ENCODE measurements around the gene GTF2A1. TPM values are rescaled to one million over a fixed set of nuclear protein-coding genes. Genes with fewer than 3 reads are reported as not detected.

Gene GTF2A1
- total RNA-seq, 1 experiment from 2014 or later, result 49.0 TPM

DNA sequence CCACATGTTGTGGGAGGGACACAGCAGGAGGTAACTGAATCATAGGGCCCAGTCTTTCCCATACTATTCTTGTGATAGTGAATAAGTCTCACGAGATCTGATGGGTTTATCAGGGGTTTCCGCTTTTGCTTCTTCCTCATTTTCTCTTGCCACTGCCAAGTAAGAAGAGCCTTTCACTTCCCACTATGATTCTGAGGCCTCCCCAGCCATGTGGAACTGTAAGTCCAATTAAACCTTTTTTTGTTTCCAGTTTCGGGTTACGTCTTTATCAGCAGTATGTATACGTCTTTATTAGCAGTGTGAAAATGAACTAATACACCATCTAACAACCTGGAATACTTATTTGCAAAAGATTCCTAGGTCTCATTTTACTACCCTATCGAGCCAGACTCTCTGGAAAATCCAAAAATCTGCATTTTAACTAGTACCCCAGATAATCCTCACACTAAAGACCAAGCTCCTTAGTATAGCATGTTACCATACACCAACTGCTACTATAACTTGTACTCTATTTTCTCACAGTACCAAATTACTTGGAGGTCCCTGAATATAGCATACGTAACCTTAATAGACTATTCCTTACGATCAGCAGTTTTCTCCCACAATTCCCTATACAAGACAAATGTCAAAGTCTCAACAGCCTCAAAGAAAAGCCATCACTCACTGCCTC, 11.5 kb downstream of the GTF2A1 start:
- no peaks in the 10 kb centered on the region for H3K27me3 Mint-ChIP-seq (ENCODE audit: low read depth)
- peaks cover 25% of the 10 kb centered on the region for H3K4me1 Mint-ChIP-seq
- ChIA-PET CTCF (no interaction called here), POLR2A (no interaction called here)
- H3K27ac Mint-ChIP-seq, result 0 out of 2 replicates have a peak overlapping the region, but pooled peaks have one; percentile 37
- DNase-seq (ENCODE audit: low spot score) (no peak), ATAC-seq (no peak)
- H3K9me3 Mint-ChIP-seq, result no peaks in the 10 kb centered on the region
- TF ChIP-seq GRHL2 (CRISPR knock-in tag; IDR thresholded peaks at IDR 0.05; ENCODE audit: insufficient replicate concordance, severe bottlenecking), result no peak
- no peak for TF ChIP-seq CREM (CRISPR knock-in tag; IDR thresholded peaks at IDR 0.05)
- TF ChIP-seq ZNF281 (CRISPR knock-in tag; IDR thresholded peaks at IDR 0.05), result no peak
- TF ChIP-seq JUN (CRISPR knock-in tag; IDR thresholded peaks at IDR 0.05), result no peak
- TF ChIP-seq ZNF138 (CRISPR knock-in tag; conservative IDR thresholded peaks at IDR 0.05), result no peak
- TF ChIP-seq PRRX2 (CRISPR knock-in tag; IDR thresholded peaks at IDR 0.05), result no peak
- no peak for TF ChIP-seq ESRRA (CRISPR knock-in tag; IDR thresholded peaks at IDR 0.05; ENCODE audit: borderline replicate concordance)
- no peak for TF ChIP-seq JAZF1 (CRISPR knock-in tag; IDR thresholded peaks at IDR 0.05)
- TF ChIP-seq TCF7 (CRISPR knock-in tag; IDR thresholded peaks at IDR 0.05; ENCODE audit: low read depth), result no peak
- H3K4me3 Mint-ChIP-seq, result no peak overlapping the region
- H3K36me3 Mint-ChIP-seq, result peaks cover 77% of the 10 kb centered on the region

GRCh38 chr14:81208489-81208888, 12.3 kb downstream of the GTF2A1 start:
- ATAC-seq (no peak), DNase-seq (ENCODE audit: low spot score) (no peak)
- H3K4me1 Mint-ChIP-seq, result peaks cover 25% of the 10 kb centered on the region
- peak overlapping the region; percentile 37; the same call in 1 of the 2 replicates for H3K27ac Mint-ChIP-seq
- peaks cover 77% of the 10 kb centered on the region for H3K36me3 Mint-ChIP-seq
- no peak overlapping the region for H3K4me3 Mint-ChIP-seq
- H3K9me3 Mint-ChIP-seq, result no peaks in the 10 kb centered on the region
- H3K27me3 Mint-ChIP-seq (ENCODE audit: low read depth), result no peaks in the 10 kb centered on the region
- POLR2A ChIA-PET, result interaction anchor here (1.0 kb wide), 1 partner anchor 11 kb away, joined by 4 read pairs; no protein-coding TSS in a partner anchor
- TF ChIP-seq ZNF512 (CRISPR knock-in tag; IDR thresholded peaks at IDR 0.05; ENCODE audit: borderline replicate concordance), result no peak
- no peak for TF ChIP-seq TCF7 (CRISPR knock-in tag; IDR thresholded peaks at IDR 0.05; ENCODE audit: low read depth)
- TF ChIP-seq, protein P1, sequence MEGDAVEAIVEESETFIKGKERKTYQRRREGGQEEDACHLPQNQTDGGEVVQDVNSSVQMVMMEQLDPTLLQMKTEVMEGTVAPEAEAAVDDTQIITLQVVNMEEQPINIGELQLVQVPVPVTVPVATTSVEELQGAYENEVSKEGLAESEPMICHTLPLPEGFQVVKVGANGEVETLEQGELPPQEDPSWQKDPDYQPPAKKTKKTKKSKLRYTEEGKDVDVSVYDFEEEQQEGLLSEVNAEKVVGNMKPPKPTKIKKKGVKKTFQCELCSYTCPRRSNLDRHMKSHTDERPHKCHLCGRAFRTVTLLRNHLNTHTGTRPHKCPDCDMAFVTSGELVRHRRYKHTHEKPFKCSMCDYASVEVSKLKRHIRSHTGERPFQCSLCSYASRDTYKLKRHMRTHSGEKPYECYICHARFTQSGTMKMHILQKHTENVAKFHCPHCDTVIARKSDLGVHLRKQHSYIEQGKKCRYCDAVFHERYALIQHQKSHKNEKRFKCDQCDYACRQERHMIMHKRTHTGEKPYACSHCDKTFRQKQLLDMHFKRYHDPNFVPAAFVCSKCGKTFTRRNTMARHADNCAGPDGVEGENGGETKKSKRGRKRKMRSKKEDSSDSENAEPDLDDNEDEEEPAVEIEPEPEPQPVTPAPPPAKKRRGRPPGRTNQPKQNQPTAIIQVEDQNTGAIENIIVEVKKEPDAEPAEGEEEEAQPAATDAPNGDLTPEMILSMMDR (IDR thresholded peaks at IDR 0.05), result no peak
- no peak for TF ChIP-seq ZBTB43 (CRISPR knock-in tag; IDR thresholded peaks at IDR 0.05)
- CTCF ChIA-PET, result no interaction called here

DNA sequence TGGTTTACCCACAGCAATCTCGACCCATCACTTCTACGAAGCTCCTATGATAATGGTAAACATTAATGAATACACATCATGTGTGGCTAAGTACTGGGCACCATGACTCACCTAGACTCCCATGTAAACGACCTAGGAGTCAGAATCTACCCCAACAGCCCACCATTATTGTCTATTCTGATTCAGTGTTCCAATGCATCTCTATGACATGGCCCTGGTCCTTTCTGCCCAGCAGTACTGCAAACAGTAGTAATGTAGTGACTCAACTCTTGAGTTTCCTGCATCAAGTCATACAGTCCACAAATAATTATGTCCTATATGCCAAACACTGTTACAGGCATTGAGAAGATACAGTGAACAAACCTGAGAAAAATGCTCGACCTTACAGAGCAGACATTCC, 14.6 kb downstream of the GTF2A1 start:
- H3K4me1 Mint-ChIP-seq, result peaks cover 25% of the 10 kb centered on the region
- ChIA-PET POLR2A (no interaction called here), CTCF (no interaction called here)
- no peak for ATAC-seq
- H3K36me3 Mint-ChIP-seq, result peaks cover 76% of the 10 kb centered on the region
- no peaks in the 10 kb centered on the region for H3K9me3 Mint-ChIP-seq
- no peaks in the 10 kb centered on the region for H3K27me3 Mint-ChIP-seq (ENCODE audit: low read depth)
- DNase-seq (ENCODE audit: low spot score), result no peak
- no peak overlapping the region for H3K4me3 Mint-ChIP-seq
- H3K27ac Mint-ChIP-seq, result no peak overlapping the region
- TF ChIP-seq CREB1 (CRISPR knock-in tag; IDR thresholded peaks at IDR 0.05) (no peak), FOXP4 (CRISPR knock-in tag; IDR thresholded peaks at IDR 0.05) (no peak), ZNF121 (CRISPR knock-in tag; IDR thresholded peaks at IDR 0.05) (no peak), ELF4 (CRISPR knock-in tag; IDR thresholded peaks at IDR 0.05; ENCODE audit: low read depth) (no peak), ZNF396 (CRISPR knock-in tag; IDR thresholded peaks at IDR 0.05; ENCODE audit: borderline replicate concordance) (no peak), SP1 (CRISPR knock-in tag; conservative IDR thresholded peaks at IDR 0.05) (no peak), CDX4 (CRISPR knock-in tag; IDR thresholded peaks at IDR 0.05; ENCODE audit: borderline replicate concordance) (no peak)
- TF ChIP-seq, protein P2, sequence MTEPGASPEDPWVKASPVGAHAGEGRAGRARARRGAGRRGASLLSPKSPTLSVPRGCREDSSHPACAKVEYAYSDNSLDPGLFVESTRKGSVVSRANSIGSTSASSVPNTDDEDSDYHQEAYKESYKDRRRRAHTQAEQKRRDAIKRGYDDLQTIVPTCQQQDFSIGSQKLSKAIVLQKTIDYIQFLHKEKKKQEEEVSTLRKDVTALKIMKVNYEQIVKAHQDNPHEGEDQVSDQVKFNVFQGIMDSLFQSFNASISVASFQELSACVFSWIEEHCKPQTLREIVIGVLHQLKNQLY (CRISPR knock-in tag; IDR thresholded peaks at IDR 0.05), result no peak
